HCT116 (cell line): Measurements from ENCODE around the gene THSD4. TPM values are rescaled to one million over a fixed set of nuclear protein-coding genes. Genes with fewer than 3 reads are reported as not detected.

ENCODE experiments used
- ATAC-seq: fragments of 200-7000 bp; cut with Tn5 transposase; 2 replicates; pipeline ENCODE4 v1.9.1; 2020; ENCODE audit warnings: mild to moderate bottlenecking, moderate library complexity
- BruUV-seq: library from RNA; stranded (reverse); fragments of 400-500 nt; replicated peaks from 2 replicates; lab custom pipeline; 2021; lab: Mats Ljungman, UMichigan
- CTCF ChIA-PET: fragments of 300-600 bp; sonication (Branson Sonifier 250); formaldehyde crosslinking; loops from one replicate; lab custom pipeline; 2021; ENCODE audit warnings: antibody characterized with exemption; lab: Charles Lee
- POLR2A ChIA-PET: fragments of 300-600, 350-600 bp; sonication (Branson Sonifier 250); formaldehyde crosslinking; loops from one replicate; lab custom pipeline; 2021; ENCODE audit warnings: antibody characterized with exemption; lab: Charles Lee
- RAD21 ChIA-PET, 2 experiments: fragments of 300-600 bp; sonication (Branson Sonifier 250); formaldehyde crosslinking; loops; one replicate each; lab custom pipeline; 2023; ENCODE audit warnings: low total read pairs in 2 of 2; ENCODE audit not compliant: uncharacterized antibody in 2 of 2, unreplicated experiment in 2 of 2, low non-redundant PET in 1 of 2; lab: Charles Lee
- DNase-seq: peaks from one replicate; pipeline ENCODE4 v3.0.0-alpha.2; 2010; ENCODE audit warnings: low read depth, low spot score
- H2AFZ ChIP-seq: fragments of 200-600 bp; shearing (Covaris generic), sonication (generic); 2 replicates; pipeline ENCODE4 v1.6.1; 2017; ENCODE audit warnings: low read depth, mixed run types, mixed read lengths, antibody characterized with exemption, low read length; ENCODE audit not compliant: poor library complexity, severe bottlenecking
- H3K27ac ChIP-seq: 2 replicates; pipeline ENCODE4 v1.5.1; 2012; ENCODE audit warnings: low read depth, low read length
- H3K27me3 ChIP-seq: fragments of 200-600 bp; sonication (generic); 2 replicates; pipeline ENCODE4 v1.6.1; 2016; ENCODE audit warnings: mixed run types, low read length, mixed read lengths; ENCODE audit not compliant: insufficient read depth
- H3K36me3 ChIP-seq, 2 experiments: fragments of 200-500 bp in 1 of 2; fragments of 200-600 bp in 1 of 2; sonication (Bioruptor generic) in 1 of 2; sonication (generic) in 1 of 2; 2 replicates each; pipeline versions ENCODE4 v1.5.1 to v1.6.1; 2014 to 2016; ENCODE audit warnings: low read length in 2 of 2, inconsistent platforms in 1 of 2, mixed read lengths in 1 of 2, mixed run types in 1 of 2; ENCODE audit not compliant: insufficient read depth in 2 of 2, control insufficient read depth in 1 of 2
- H3K4me1 ChIP-seq, 2 experiments: fragments of 200-600 bp in 1 of 2; sonication (generic) in 1 of 2; 2 replicates each; pipeline versions ENCODE4 v1.5.1 to v1.6.1; 2012 to 2017; ENCODE audit warnings: low read length in 2 of 2, inconsistent platforms in 1 of 2, mild to moderate bottlenecking in 1 of 2, mixed read lengths in 1 of 2, mixed run types in 1 of 2, moderate library complexity in 1 of 2; ENCODE audit not compliant: insufficient read depth in 2 of 2, control insufficient read depth in 1 of 2
- H3K4me2 ChIP-seq: fragments of 200-600 bp; sonication (generic); 2 replicates; pipeline ENCODE4 v1.6.1; 2017; ENCODE audit warnings: mixed run types, low read length, mixed read lengths
- H3K4me3 ChIP-seq, 2 experiments: fragments of 200-600 bp in 1 of 2; sonication (generic) in 1 of 2; replicated peaks in 1 of 2; 2 replicates each; pipeline ENCODE4 v1.5.1; 2011 to 2016; ENCODE audit warnings: low read length in 2 of 2, control low read depth in 1 of 2, low read depth in 1 of 2, mild to moderate bottlenecking in 1 of 2, mixed read lengths in 1 of 2, mixed run types in 1 of 2
- H3K79me2 ChIP-seq: fragments of 200-600 bp; sonication (generic); 2 replicates; pipeline ENCODE4 v1.6.1; 2017; ENCODE audit warnings: mild to moderate bottlenecking, mixed run types, low read length, moderate library complexity, mixed read lengths; ENCODE audit not compliant: insufficient read depth
- H3K9ac ChIP-seq: fragments of 200-600 bp; sonication (generic); 2 replicates; pipeline ENCODE4 v1.6.1; 2016; ENCODE audit warnings: low read length, mixed read lengths
- H3K9me2 ChIP-seq: fragments of 200-600 bp; sonication (generic), shearing (Covaris generic); 2 replicates; pipeline ENCODE4 v1.6.1; 2017; ENCODE audit warnings: mixed run types, mild to moderate bottlenecking, moderate library complexity; ENCODE audit not compliant: insufficient read depth
- H3K9me3 ChIP-seq, 2 experiments: fragments of 200-500 bp in 1 of 2; fragments of 200-600 bp in 1 of 2; sonication (Bioruptor generic) in 1 of 2; sonication (generic) in 1 of 2; 2 replicates each; pipeline ENCODE4 v1.6.1; 2014 to 2017; ENCODE audit warnings: low read length in 2 of 2, mixed read lengths in 2 of 2, inconsistent platforms in 1 of 2, low read depth in 1 of 2, mild to moderate bottlenecking in 1 of 2, mixed run types in 1 of 2, moderate library complexity in 1 of 2; ENCODE audit not compliant: control insufficient read depth in 1 of 2, insufficient read depth in 1 of 2
- H4K20me1 ChIP-seq: fragments of 200-600 bp; sonication (generic), shearing (Covaris generic); 2 replicates; pipeline ENCODE4 v1.6.1; 2017; ENCODE audit warnings: mixed run types, mild to moderate bottlenecking, moderate library complexity; ENCODE audit not compliant: insufficient read depth
- CBX3 ChIP-seq: IDR thresholded peaks from 2 replicates; pipeline ENCODE4 v1.6.1; 2012; ENCODE audit warnings: low read depth
- CEBPB ChIP-seq: IDR thresholded peaks from 2 replicates; pipeline ENCODE4 v1.6.1; 2012; ENCODE audit warnings: low read depth
- EGR1 ChIP-seq: IDR thresholded peaks from 2 replicates; pipeline ENCODE4 v1.6.1; 2012; ENCODE audit warnings: low read depth
- ELF1 ChIP-seq: IDR thresholded peaks from 2 replicates; pipeline ENCODE4 v1.6.1; 2012; ENCODE audit warnings: low read depth, borderline replicate concordance
- EZH2 ChIP-seq: fragments of 200-600 bp; sonication (generic); IDR thresholded peaks from 2 replicates; pipeline ENCODE4 v1.6.1; 2017; ENCODE audit warnings: antibody characterized with exemption, mixed run types
- FOSL1 ChIP-seq: IDR thresholded peaks from 2 replicates; pipeline ENCODE4 v1.6.1; 2012; ENCODE audit warnings: low read depth
- JUND ChIP-seq: IDR thresholded peaks from 2 replicates; pipeline ENCODE4 v1.6.1; 2012
- POLR2A ChIP-seq: IDR thresholded peaks from 2 replicates; pipeline ENCODE4 v1.7.0; 2011; ENCODE audit warnings: borderline replicate concordance; ENCODE audit not compliant: insufficient read depth, insufficient read length; ENCODE audit errors: extremely low read depth
- POLR2AphosphoS5 ChIP-seq: IDR thresholded peaks from 2 replicates; pipeline ENCODE4 v1.6.1; 2011; ENCODE audit warnings: mild to moderate bottlenecking, low read depth, low read length, moderate library complexity
- RAD21 ChIP-seq: IDR thresholded peaks from 2 replicates; pipeline ENCODE4 v1.6.1; 2012; ENCODE audit warnings: low read depth, mild to moderate bottlenecking
- SIN3A ChIP-seq: IDR thresholded peaks from 2 replicates; pipeline ENCODE4 v1.6.1; 2012; ENCODE audit warnings: low read depth
- SP1 ChIP-seq: IDR thresholded peaks from 2 replicates; pipeline ENCODE4 v1.6.1; 2012; ENCODE audit warnings: low read depth
- TCF7L2 ChIP-seq: IDR thresholded peaks from 2 replicates; pipeline ENCODE4 v1.7.0; 2011; ENCODE audit warnings: borderline replicate concordance, inconsistent platforms; ENCODE audit not compliant: insufficient read depth, insufficient read length; ENCODE audit errors: extremely low read depth
- YY1 ChIP-seq: IDR thresholded peaks from 2 replicates; pipeline ENCODE4 v1.6.1; 2011; ENCODE audit warnings: low read length, low read depth, moderate library complexity, mild to moderate bottlenecking; ENCODE audit not compliant: insufficient replicate concordance; ENCODE audit errors: extremely low read depth
- ZFX ChIP-seq: fragments of 450-650 bp; IDR thresholded peaks from 2 replicates; pipeline ENCODE4 v1.6.1; 2017
- ZNF274 ChIP-seq: fragments of 200-500 bp; sonication (Bioruptor generic); IDR thresholded peaks from 2 replicates; pipeline ENCODE4 v1.6.1; 2014; ENCODE audit warnings: mild to moderate bottlenecking, low read depth, low read length, inconsistent platforms
- intact Hi-C: fragments of 100-400 bp; cut with micrococcal nuclease; formaldehyde crosslinking; loops from 2 replicates; pipeline ENCODE4 v1.10.0; 2022
- total RNA-seq: library from RNA; stranded (reverse); gene quantifications from one replicate; pipeline ENCODE4 v1.2.1, GENCODE V29; 2021; ENCODE audit not compliant: unreplicated experiment
- TF ChIP-seq, protein P1 (sequence below): IDR thresholded peaks from 2 replicates; pipeline ENCODE4 v1.6.1; 2012
- TF ChIP-seq, protein P2 (sequence below): IDR thresholded peaks from 2 replicates; pipeline ENCODE4 v1.6.1; 2012; ENCODE audit warnings: low read depth
- TF ChIP-seq, protein P3 (sequence below): IDR thresholded peaks from 2 replicates; pipeline ENCODE4 v1.6.1; 2011; ENCODE audit warnings: mild to moderate bottlenecking, low read length, moderate library complexity; ENCODE audit not compliant: insufficient replicate concordance; ENCODE audit errors: extremely low read depth
- TF ChIP-seq, protein P4 (sequence below): IDR thresholded peaks from 2 replicates; pipeline ENCODE4 v1.6.1; 2012

THSD4 gene
- total RNA-seq, 1 experiment from 2014 or later, result 30.5 TPM

- intact Hi-C loops, result no loop called here
- peak overlapping the region; percentile 19 for H3K9ac ChIP-seq
- TF ChIP-seq JUND, result no peak
- TF ChIP-seq EGR1, result no peak
- no peak for TF ChIP-seq RAD21
- TF ChIP-seq POLR2AphosphoS5, result no peak
- no peak for TF ChIP-seq EZH2
- TF ChIP-seq CBX3, result no peak
- TF ChIP-seq ELF1, result no peak
- no peak for TF ChIP-seq POLR2A
- TF ChIP-seq SIN3A, result no peak
- TF ChIP-seq, protein P1, sequence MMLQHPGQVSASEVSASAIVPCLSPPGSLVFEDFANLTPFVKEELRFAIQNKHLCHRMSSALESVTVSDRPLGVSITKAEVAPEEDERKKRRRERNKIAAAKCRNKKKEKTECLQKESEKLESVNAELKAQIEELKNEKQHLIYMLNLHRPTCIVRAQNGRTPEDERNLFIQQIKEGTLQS, result no peak
- no peak for TF ChIP-seq ZNF274
- TF ChIP-seq, protein P2, sequence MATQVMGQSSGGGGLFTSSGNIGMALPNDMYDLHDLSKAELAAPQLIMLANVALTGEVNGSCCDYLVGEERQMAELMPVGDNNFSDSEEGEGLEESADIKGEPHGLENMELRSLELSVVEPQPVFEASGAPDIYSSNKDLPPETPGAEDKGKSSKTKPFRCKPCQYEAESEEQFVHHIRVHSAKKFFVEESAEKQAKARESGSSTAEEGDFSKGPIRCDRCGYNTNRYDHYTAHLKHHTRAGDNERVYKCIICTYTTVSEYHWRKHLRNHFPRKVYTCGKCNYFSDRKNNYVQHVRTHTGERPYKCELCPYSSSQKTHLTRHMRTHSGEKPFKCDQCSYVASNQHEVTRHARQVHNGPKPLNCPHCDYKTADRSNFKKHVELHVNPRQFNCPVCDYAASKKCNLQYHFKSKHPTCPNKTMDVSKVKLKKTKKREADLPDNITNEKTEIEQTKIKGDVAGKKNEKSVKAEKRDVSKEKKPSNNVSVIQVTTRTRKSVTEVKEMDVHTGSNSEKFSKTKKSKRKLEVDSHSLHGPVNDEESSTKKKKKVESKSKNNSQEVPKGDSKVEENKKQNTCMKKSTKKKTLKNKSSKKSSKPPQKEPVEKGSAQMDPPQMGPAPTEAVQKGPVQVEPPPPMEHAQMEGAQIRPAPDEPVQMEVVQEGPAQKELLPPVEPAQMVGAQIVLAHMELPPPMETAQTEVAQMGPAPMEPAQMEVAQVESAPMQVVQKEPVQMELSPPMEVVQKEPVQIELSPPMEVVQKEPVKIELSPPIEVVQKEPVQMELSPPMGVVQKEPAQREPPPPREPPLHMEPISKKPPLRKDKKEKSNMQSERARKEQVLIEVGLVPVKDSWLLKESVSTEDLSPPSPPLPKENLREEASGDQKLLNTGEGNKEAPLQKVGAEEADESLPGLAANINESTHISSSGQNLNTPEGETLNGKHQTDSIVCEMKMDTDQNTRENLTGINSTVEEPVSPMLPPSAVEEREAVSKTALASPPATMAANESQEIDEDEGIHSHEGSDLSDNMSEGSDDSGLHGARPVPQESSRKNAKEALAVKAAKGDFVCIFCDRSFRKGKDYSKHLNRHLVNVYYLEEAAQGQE, result no peak
- TF ChIP-seq CEBPB, result no peak
- TF ChIP-seq, protein P3, sequence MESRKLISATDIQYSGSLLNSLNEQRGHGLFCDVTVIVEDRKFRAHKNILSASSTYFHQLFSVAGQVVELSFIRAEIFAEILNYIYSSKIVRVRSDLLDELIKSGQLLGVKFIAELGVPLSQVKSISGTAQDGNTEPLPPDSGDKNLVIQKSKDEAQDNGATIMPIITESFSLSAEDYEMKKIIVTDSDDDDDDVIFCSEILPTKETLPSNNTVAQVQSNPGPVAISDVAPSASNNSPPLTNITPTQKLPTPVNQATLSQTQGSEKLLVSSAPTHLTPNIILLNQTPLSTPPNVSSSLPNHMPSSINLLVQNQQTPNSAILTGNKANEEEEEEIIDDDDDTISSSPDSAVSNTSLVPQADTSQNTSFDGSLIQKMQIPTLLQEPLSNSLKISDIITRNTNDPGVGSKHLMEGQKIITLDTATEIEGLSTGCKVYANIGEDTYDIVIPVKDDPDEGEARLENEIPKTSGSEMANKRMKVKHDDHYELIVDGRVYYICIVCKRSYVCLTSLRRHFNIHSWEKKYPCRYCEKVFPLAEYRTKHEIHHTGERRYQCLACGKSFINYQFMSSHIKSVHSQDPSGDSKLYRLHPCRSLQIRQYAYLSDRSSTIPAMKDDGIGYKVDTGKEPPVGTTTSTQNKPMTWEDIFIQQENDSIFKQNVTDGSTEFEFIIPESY, result no peak
- TF ChIP-seq, protein P4, sequence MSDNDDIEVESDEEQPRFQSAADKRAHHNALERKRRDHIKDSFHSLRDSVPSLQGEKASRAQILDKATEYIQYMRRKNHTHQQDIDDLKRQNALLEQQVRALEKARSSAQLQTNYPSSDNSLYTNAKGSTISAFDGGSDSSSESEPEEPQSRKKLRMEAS, result no peak
- no peak for TF ChIP-seq ZFX
- TF ChIP-seq TCF7L2, result no peak
- TF ChIP-seq FOSL1, result no peak
- no peak for TF ChIP-seq SP1
- TF ChIP-seq YY1, result no peak
- POLR2A ChIA-PET, result interaction anchor here (0.8 to 1.3 kb wide), 4 partner anchors 14 to 45 kb away, joined by 3 to 5 read pairs (median 3); no protein-coding TSS in a partner anchor
- no peaks in the 10 kb centered on the region for H3K36me3 ChIP-seq
- H3K9me2 ChIP-seq, result no peaks in the 10 kb centered on the region
- H3K27me3 ChIP-seq, result no peaks in the 10 kb centered on the region
- H3K4me1 ChIP-seq, result peaks cover 27 to 28% of the 10 kb centered on the region in 2 experiments
- no peaks in the 10 kb centered on the region for H3K9me3 ChIP-seq
- BruUV-seq, result TSS peak; percentile 99
- H3K27ac ChIP-seq, result peak overlapping the region; percentile 71
- ATAC-seq, result peak; percentile 57
- no peak overlapping the region for H2AFZ ChIP-seq
- RAD21 ChIA-PET, result no interaction called here
- H3K4me2 ChIP-seq, result peak overlapping the region; percentile 58
- CTCF ChIA-PET, result interaction anchor here (0.8 to 1.2 kb wide), 2 partner anchors 14 to 189 kb away, joined by 3 read pairs; no protein-coding TSS in a partner anchor
- no peak overlapping the region for H3K4me3 ChIP-seq
- no peaks in the 10 kb centered on the region for H4K20me1 ChIP-seq
- no peak for DNase-seq
- no peaks in the 10 kb centered on the region for H3K79me2 ChIP-seq
These were observed 136.3 kb downstream of the THSD4 start for GRCh38 chr15:71251584-71252043.
